Hepatocyte (in vitro differentiated cells): ENCODE data around the gene DOCK1. TPM values are rescaled to one million over a fixed set of nuclear protein-coding genes. Genes with fewer than 3 reads are reported as not detected.

Experiments used
- DNase-seq: peaks from one replicate; pipeline ENCODE4 v3.0.0-alpha.2; 2016; ENCODE audit warnings: low spot score
- H2AFZ ChIP-seq: fragments of 200-600 bp; sonication (generic); 2 replicates; pipeline ENCODE4 v1.6.0; 2016; ENCODE audit warnings: antibody characterized with exemption, mild to moderate bottlenecking
- H3K27ac ChIP-seq: fragments of 200-600 bp; sonication (generic); 2 replicates; pipeline ENCODE4 v1.5.1; 2016; ENCODE audit warnings: mild to moderate bottlenecking
- H3K27me3 ChIP-seq: fragments of 200-600 bp; sonication (generic); 2 replicates; pipeline ENCODE4 v1.6.1; 2016
- H3K36me3 ChIP-seq: fragments of 200-600 bp; sonication (generic); replicated peaks from 2 replicates; pipeline ENCODE4 v1.5.1; 2016; ENCODE audit warnings: low read depth; ENCODE audit not compliant: insufficient read depth
- H3K4me1 ChIP-seq: fragments of 200-600 bp; sonication (generic); 2 replicates; pipeline ENCODE4 v1.5.1; 2016; ENCODE audit warnings: mild to moderate bottlenecking, moderate library complexity; ENCODE audit not compliant: insufficient read depth
- H3K4me2 ChIP-seq: fragments of 200-600 bp; sonication (generic); 2 replicates; pipeline ENCODE4 v1.6.0; 2016
- H3K4me3 ChIP-seq: fragments of 200-600 bp; sonication (generic); 2 replicates; pipeline ENCODE4 v1.5.1; 2016; ENCODE audit warnings: mild to moderate bottlenecking
- H3K79me2 ChIP-seq: fragments of 200-600 bp; sonication (generic); 2 replicates; pipeline ENCODE4 v1.6.0; 2017; ENCODE audit warnings: mild to moderate bottlenecking
- H3K9me2 ChIP-seq: fragments of 200-600 bp; sonication (generic); replicated peaks from 2 replicates; pipeline ENCODE4 v1.6.0; 2017; ENCODE audit warnings: mild to moderate bottlenecking; ENCODE audit not compliant: insufficient read depth
- H3K9me3 ChIP-seq: fragments of 200-600 bp; sonication (generic); 2 replicates; pipeline ENCODE4 v1.5.1; 2016; ENCODE audit warnings: low read depth, mild to moderate bottlenecking
- H4K20me1 ChIP-seq: fragments of 200-600 bp; sonication (generic); 2 replicates; pipeline ENCODE4 v1.6.0; 2016; ENCODE audit warnings: mild to moderate bottlenecking; ENCODE audit not compliant: insufficient read depth, poor library complexity, severe bottlenecking
- CTCF ChIP-seq: fragments of 200-600 bp; sonication (generic); IDR thresholded peaks from 2 replicates; pipeline ENCODE4 v1.5.1; 2016; ENCODE audit warnings: antibody characterized with exemption, mild to moderate bottlenecking; ENCODE audit not compliant: poor library complexity
- EZH2 ChIP-seq: fragments of 200-600 bp; sonication (generic); IDR thresholded peaks from 2 replicates; pipeline ENCODE4 v1.6.1; 2016; ENCODE audit warnings: antibody characterized with exemption, mild to moderate bottlenecking, borderline replicate concordance
- EZH2phosphoT487 ChIP-seq: fragments of 200-600 bp; sonication (generic); IDR thresholded peaks from one replicate; pipeline ENCODE4 v1.6.1; 2018; ENCODE audit warnings: antibody characterized with exemption, mild to moderate bottlenecking, low read depth, moderate library complexity; ENCODE audit not compliant: unreplicated experiment, severe bottlenecking
- WGBS: methylation state at CpG from one replicate; pipeline ENCODE4 v1.1.6; 2016; ENCODE audit warnings: low lambda C conversion rate; ENCODE audit errors: missing lambda C conversion rate; 5-methylcytosine and 5-hydroxymethylcytosine counted together
- polyA plus RNA-seq: library from polyadenylated mRNA; unstranded; fragments of >200 nt; fragmentation: Nextera tagmentation; extraction: Ambion mirVana; gene quantifications from 2 replicates; pipeline ENCODE4 v1.2.1, GENCODE V29; 2016
- total RNA-seq: library from RNA; depleted of rRNA; stranded (reverse); fragments of >200 nt; gene quantifications from 2 replicates; pipeline ENCODE4 v1.2.3, GENCODE V29; 2014

Gene DOCK1
- total and polyA plus RNA-seq, 2 experiments from 2014 or later, result 16.0 to 55.5 TPM

- TF ChIP-seq CTCF (no peak), EZH2 (no peak), EZH2phosphoT487 (no peak)
- Histone ChIP-seq H3K27me3 (peaks cover 2% of the 10 kb centered on the region), H3K9me2 (no peaks in the 10 kb centered on the region), H3K27ac (no peak overlapping the region), H3K36me3 (no peaks in the 10 kb centered on the region), H3K4me2 (no peak overlapping the region), H2AFZ (no peak overlapping the region), H4K20me1 (no peaks in the 10 kb centered on the region), H3K79me2 (no peaks in the 10 kb centered on the region), H3K9me3 (no peaks in the 10 kb centered on the region), H3K4me1 (no peaks in the 10 kb centered on the region), H3K4me3 (no peak overlapping the region)
- 81% methylated on average over 7 of the region's 7 CpGs for WGBS
- no peak for DNase-seq
These were observed 281.6 kb downstream of the DOCK1 start for GRCh38 chr10:127186813-127187212.

GRCh38 chr10:127189226-127189625, 284.0 kb downstream of the DOCK1 start:
- Histone ChIP-seq H3K27ac (no peak overlapping the region), H2AFZ (no peak overlapping the region), H3K4me2 (no peak overlapping the region), H3K9me2 (no peaks in the 10 kb centered on the region), H3K79me2 (no peaks in the 10 kb centered on the region), H4K20me1 (peaks cover 8% of the 10 kb centered on the region), H3K36me3 (no peaks in the 10 kb centered on the region), H3K4me3 (no peak overlapping the region), H3K9me3 (no peaks in the 10 kb centered on the region), H3K4me1 (no peaks in the 10 kb centered on the region), H3K27me3 (peaks cover 24% of the 10 kb centered on the region)
- TF ChIP-seq CTCF, result no peak
- TF ChIP-seq EZH2, result no peak
- TF ChIP-seq EZH2phosphoT487, result no peak
- DNase-seq, result no peak

- WGBS, result 94% methylated on average over 4 of the region's 5 CpGs
- H4K20me1 ChIP-seq, result peaks cover 17% of the 10 kb centered on the region
These were observed 285.2 kb downstream of the DOCK1 start for GRCh38 chr10:127190427-127190826.

More at GRCh38 chr10:127190427-127190826, 285.2 kb downstream of the DOCK1 start:
- no peak overlapping the region for H2AFZ ChIP-seq
- peaks cover 36% of the 10 kb centered on the region for H3K27me3 ChIP-seq
- no peak for DNase-seq
- TF ChIP-seq EZH2 (no peak), CTCF (no peak), EZH2phosphoT487 (no peak)
- H3K36me3 ChIP-seq, result no peaks in the 10 kb centered on the region
- no peak overlapping the region for H3K4me2 ChIP-seq
- H3K4me1 ChIP-seq, result peaks cover 7% of the 10 kb centered on the region
- no peaks in the 10 kb centered on the region for H3K9me3 ChIP-seq
- H3K9me2 ChIP-seq, result no peaks in the 10 kb centered on the region
- no peak overlapping the region for H3K4me3 ChIP-seq
- no peaks in the 10 kb centered on the region for H3K79me2 ChIP-seq
- H3K27ac ChIP-seq, result no peak overlapping the region
